GM19463 (cell line): ENCODE data around the gene ZNF286A.
"Not testable (repeated sequence)": the region's sequence is repeated elsewhere in the genome, so short reads cannot be mapped to it uniquely, and the experiment has no call there.

Experiments
- ATAC-seq: cut with Tn5 transposase; IDR thresholded peaks from one replicate; pipeline ENCODE4 v1.9.1; 2021; ENCODE audit warnings: mild to moderate bottlenecking, moderate library complexity; ENCODE audit not compliant: unreplicated experiment

Gene ZNF286A

GRCh38 chr17:15768865-15769533 lies 69.4 kb downstream of the ZNF286A start:
- not testable (repeated sequence) for ATAC-seq
